Neural cell (in vitro differentiated cells): ENCODE data around the gene MARCHF9.

Experiments used
- EP300 ChIP-seq: fragments of 450-650 bp; conservative IDR thresholded peaks from 2 replicates; pipeline ENCODE4 v1.6.1; 2014; ENCODE audit warnings: antibody characterized with exemption, mild to moderate bottlenecking, moderate library complexity; ENCODE audit not compliant: poor library complexity, severe bottlenecking
- EZH2 ChIP-seq: fragments of 200-600, 300-800 bp; shearing (Covaris generic), sonication (generic); IDR thresholded peaks from 2 replicates; pipeline ENCODE4 v1.6.1; 2014; ENCODE audit warnings: antibody characterized with exemption, low read length, borderline replicate concordance, mild to moderate bottlenecking; ENCODE audit not compliant: insufficient read depth, poor library complexity, severe bottlenecking
- MXI1 ChIP-seq: fragments of 450-650 bp; conservative IDR thresholded peaks from 2 replicates; pipeline ENCODE4 v1.6.1; 2014; ENCODE audit warnings: antibody characterized with exemption, mild to moderate bottlenecking; ENCODE audit not compliant: poor library complexity, severe bottlenecking
- POLR2AphosphoS5 ChIP-seq: IDR thresholded peaks from 2 replicates; pipeline ENCODE4 v1.6.1; 2012
- RAD21 ChIP-seq: fragments of 450-650 bp; conservative IDR thresholded peaks from 2 replicates; pipeline ENCODE4 v1.6.1; 2014; ENCODE audit warnings: antibody characterized with exemption, mild to moderate bottlenecking, moderate library complexity
- SMC3 ChIP-seq: fragments of 450-650 bp; conservative IDR thresholded peaks from 2 replicates; pipeline ENCODE4 v1.6.1; 2014; ENCODE audit warnings: antibody characterized with exemption, mild to moderate bottlenecking, moderate library complexity; ENCODE audit not compliant: poor library complexity
- TAF1 ChIP-seq: IDR thresholded peaks from 2 replicates; pipeline ENCODE4 v1.6.1; 2012; ENCODE audit warnings: low read depth
- TF ChIP-seq, protein P1 (sequence below): fragments of 450-650 bp; IDR thresholded peaks from 2 replicates; pipeline ENCODE4 v1.5.1; 2014; ENCODE audit warnings: antibody characterized with exemption, mild to moderate bottlenecking, moderate library complexity; ENCODE audit not compliant: poor library complexity, severe bottlenecking
- TF ChIP-seq, protein P2 (sequence below): IDR thresholded peaks from 2 replicates; pipeline ENCODE4 v1.6.1; 2012; ENCODE audit warnings: borderline replicate concordance

DNA sequence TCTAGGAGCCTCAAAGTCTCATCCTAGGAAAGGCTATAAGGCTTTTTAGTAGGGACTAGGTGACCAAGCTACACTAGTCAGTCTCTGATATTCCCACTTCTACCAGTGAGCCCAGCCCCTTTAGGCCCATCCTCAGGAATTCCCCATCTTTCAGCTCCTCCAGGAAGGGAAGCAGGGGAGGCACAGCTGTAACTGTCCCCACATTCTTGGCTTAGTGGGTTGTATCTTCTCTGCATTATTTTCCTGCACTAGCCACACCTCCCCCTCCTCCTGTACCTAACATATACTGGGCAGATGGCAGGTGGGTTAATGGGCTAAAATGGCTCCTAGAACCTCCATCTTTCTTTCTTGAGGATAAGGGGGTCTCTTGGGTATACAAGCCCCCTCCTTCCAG, 12.4 kb downstream of the MARCHF9 start:
- TF ChIP-seq SMC3, result no peak
- TF ChIP-seq EZH2, result no peak
- TF ChIP-seq, protein P1, sequence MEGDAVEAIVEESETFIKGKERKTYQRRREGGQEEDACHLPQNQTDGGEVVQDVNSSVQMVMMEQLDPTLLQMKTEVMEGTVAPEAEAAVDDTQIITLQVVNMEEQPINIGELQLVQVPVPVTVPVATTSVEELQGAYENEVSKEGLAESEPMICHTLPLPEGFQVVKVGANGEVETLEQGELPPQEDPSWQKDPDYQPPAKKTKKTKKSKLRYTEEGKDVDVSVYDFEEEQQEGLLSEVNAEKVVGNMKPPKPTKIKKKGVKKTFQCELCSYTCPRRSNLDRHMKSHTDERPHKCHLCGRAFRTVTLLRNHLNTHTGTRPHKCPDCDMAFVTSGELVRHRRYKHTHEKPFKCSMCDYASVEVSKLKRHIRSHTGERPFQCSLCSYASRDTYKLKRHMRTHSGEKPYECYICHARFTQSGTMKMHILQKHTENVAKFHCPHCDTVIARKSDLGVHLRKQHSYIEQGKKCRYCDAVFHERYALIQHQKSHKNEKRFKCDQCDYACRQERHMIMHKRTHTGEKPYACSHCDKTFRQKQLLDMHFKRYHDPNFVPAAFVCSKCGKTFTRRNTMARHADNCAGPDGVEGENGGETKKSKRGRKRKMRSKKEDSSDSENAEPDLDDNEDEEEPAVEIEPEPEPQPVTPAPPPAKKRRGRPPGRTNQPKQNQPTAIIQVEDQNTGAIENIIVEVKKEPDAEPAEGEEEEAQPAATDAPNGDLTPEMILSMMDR, result no peak
- TF ChIP-seq EP300, result no peak
- TF ChIP-seq POLR2AphosphoS5, result no peak
- no peak for TF ChIP-seq RAD21
- no peak for TF ChIP-seq TAF1
- TF ChIP-seq, protein P2, sequence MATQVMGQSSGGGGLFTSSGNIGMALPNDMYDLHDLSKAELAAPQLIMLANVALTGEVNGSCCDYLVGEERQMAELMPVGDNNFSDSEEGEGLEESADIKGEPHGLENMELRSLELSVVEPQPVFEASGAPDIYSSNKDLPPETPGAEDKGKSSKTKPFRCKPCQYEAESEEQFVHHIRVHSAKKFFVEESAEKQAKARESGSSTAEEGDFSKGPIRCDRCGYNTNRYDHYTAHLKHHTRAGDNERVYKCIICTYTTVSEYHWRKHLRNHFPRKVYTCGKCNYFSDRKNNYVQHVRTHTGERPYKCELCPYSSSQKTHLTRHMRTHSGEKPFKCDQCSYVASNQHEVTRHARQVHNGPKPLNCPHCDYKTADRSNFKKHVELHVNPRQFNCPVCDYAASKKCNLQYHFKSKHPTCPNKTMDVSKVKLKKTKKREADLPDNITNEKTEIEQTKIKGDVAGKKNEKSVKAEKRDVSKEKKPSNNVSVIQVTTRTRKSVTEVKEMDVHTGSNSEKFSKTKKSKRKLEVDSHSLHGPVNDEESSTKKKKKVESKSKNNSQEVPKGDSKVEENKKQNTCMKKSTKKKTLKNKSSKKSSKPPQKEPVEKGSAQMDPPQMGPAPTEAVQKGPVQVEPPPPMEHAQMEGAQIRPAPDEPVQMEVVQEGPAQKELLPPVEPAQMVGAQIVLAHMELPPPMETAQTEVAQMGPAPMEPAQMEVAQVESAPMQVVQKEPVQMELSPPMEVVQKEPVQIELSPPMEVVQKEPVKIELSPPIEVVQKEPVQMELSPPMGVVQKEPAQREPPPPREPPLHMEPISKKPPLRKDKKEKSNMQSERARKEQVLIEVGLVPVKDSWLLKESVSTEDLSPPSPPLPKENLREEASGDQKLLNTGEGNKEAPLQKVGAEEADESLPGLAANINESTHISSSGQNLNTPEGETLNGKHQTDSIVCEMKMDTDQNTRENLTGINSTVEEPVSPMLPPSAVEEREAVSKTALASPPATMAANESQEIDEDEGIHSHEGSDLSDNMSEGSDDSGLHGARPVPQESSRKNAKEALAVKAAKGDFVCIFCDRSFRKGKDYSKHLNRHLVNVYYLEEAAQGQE, result no peak
- no peak for TF ChIP-seq MXI1
